GM12878 (cell line): ENCODE data around the gene TBX4. TPM values are rescaled to one million over a fixed set of nuclear protein-coding genes. Genes with fewer than 3 reads are reported as not detected.

Experiments used
- ATAC-seq: fragments of 200-7000 bp; cut with Tn5 transposase; 3 replicates; pipeline ENCODE4 v1.9.1; 2020; ENCODE audit warnings: mild to moderate bottlenecking, moderate library complexity
- BruUV-seq: library from RNA; stranded (reverse); fragments of 400-500 nt; replicated peaks from 2 replicates; lab custom pipeline; 2021; lab: Mats Ljungman, UMichigan
- CTCF ChIA-PET: fragments of 300-600 bp; sonication (Branson Sonifier 250); formaldehyde crosslinking; extraction: SDS; loops from one replicate; lab custom pipeline; 2021; ENCODE audit warnings: inconsistent platforms; lab: Yijun Ruan, JAX
- POLR2A ChIA-PET: fragments of 350-600 bp; formaldehyde crosslinking; extraction: SDS; loops from one replicate; lab custom pipeline; 2021; ENCODE audit warnings: inconsistent platforms; lab: Charles Lee
- RAD21 ChIA-PET: fragments of 300-600 bp; sonication (Branson Sonifier 250); formaldehyde crosslinking; loops from one replicate; lab custom pipeline; 2023; ENCODE audit warnings: antibody characterized with exemption; ENCODE audit not compliant: unreplicated experiment; lab: Charles Lee
- SMC1A ChIA-PET: fragments of 300-600 bp; sonication (Branson Sonifier 250); formaldehyde crosslinking; loops from one replicate; lab custom pipeline; 2023; ENCODE audit not compliant: unreplicated experiment, uncharacterized antibody; lab: Charles Lee
- DNase-seq: peaks from one replicate; pipeline ENCODE4 v3.0.0-alpha.2; 2011; ENCODE audit warnings: low read depth, low spot score
- FAIRE-seq: peaks from 3 replicates; lab custom pipeline; 2011; peaks lifted over from hg19 to GRCh38; lab: Jason Lieb, UNC
- H2AFZ ChIP-seq: 2 replicates; pipeline ENCODE4 v1.6.0; 2011; ENCODE audit warnings: low read depth, low read length, control low read depth; ENCODE audit not compliant: control insufficient read depth
- H3K27ac ChIP-seq: 2 replicates; pipeline ENCODE4 v1.5.1; 2011; ENCODE audit warnings: control low read depth; ENCODE audit not compliant: control insufficient read depth, insufficient read depth
- H3K27me3 ChIP-seq, 2 experiments: replicated peaks in 1 of 2; 2 replicates each; pipeline versions ENCODE4 v1.6.0 to v1.6.1; 2011; ENCODE audit warnings: low read length in 1 of 2; ENCODE audit not compliant: control insufficient read depth in 2 of 2, insufficient read depth in 2 of 2
- H3K36me3 ChIP-seq, 2 experiments: 2 replicates each; pipeline ENCODE4 v1.5.1; 2011; ENCODE audit warnings: low read length in 1 of 2; ENCODE audit not compliant: control insufficient read depth in 2 of 2, insufficient read depth in 2 of 2
- H3K4me1 ChIP-seq: 2 replicates; pipeline ENCODE4 v1.6.1; 2011; ENCODE audit warnings: mild to moderate bottlenecking, low read length, moderate library complexity, mixed read lengths; ENCODE audit not compliant: control insufficient read depth, insufficient read depth
- H3K4me2 ChIP-seq: 2 replicates; pipeline ENCODE4 v1.6.0; 2011; ENCODE audit warnings: control low read depth; ENCODE audit not compliant: control insufficient read depth, insufficient read depth
- H3K4me3 ChIP-seq: fragments of 200-600 bp; sonication (generic); 2 replicates; pipeline ENCODE4 v1.5.1; 2016
- H3K79me2 ChIP-seq: 2 replicates; pipeline ENCODE4 v1.6.0; 2011; ENCODE audit warnings: low read length; ENCODE audit not compliant: control insufficient read depth, insufficient read depth
- H3K9ac ChIP-seq: 2 replicates; pipeline ENCODE4 v1.8.0; 2011; ENCODE audit warnings: low read length, control low read depth, mixed read lengths; ENCODE audit not compliant: control insufficient read depth, insufficient read depth
- H3K9me3 ChIP-seq: replicated peaks from 3 replicates; pipeline ENCODE4 v1.5.1; 2011; ENCODE audit warnings: mild to moderate bottlenecking, low read length; ENCODE audit not compliant: control insufficient read depth, insufficient read depth
- H4K20me1 ChIP-seq: 2 replicates; pipeline ENCODE4 v1.6.0; 2011; ENCODE audit not compliant: control insufficient read depth, insufficient read depth
- CBX5 ChIP-seq: sonication (generic); IDR thresholded peaks from 2 replicates; pipeline ENCODE4 v1.6.1; 2016; ENCODE audit warnings: low read depth, moderate library complexity, mild to moderate bottlenecking, inconsistent platforms
- CREM ChIP-seq: IDR thresholded peaks from 2 replicates; pipeline ENCODE4 v1.6.1; 2014; ENCODE audit warnings: antibody characterized with exemption, low read depth
- E2F4 ChIP-seq: IDR thresholded peaks from 2 replicates; pipeline ENCODE4 v1.6.1; 2012; ENCODE audit warnings: low read depth, low read length, improper control_type of control experiment
- EED ChIP-seq: sonication (generic); IDR thresholded peaks from 2 replicates; pipeline ENCODE4 v1.6.1; 2016; ENCODE audit warnings: antibody characterized with exemption, low read depth
- GATAD2B ChIP-seq: fragments of 450-650 bp; conservative IDR thresholded peaks from 2 replicates; pipeline ENCODE4 v1.6.1; 2017; ENCODE audit warnings: low read depth, mild to moderate bottlenecking, moderate library complexity
- JUNB ChIP-seq: IDR thresholded peaks from 2 replicates; pipeline ENCODE4 v1.6.1; 2016; ENCODE audit warnings: antibody characterized with exemption, mild to moderate bottlenecking
- MAX ChIP-seq: IDR thresholded peaks from 2 replicates; pipeline ENCODE4 v1.6.1; 2012; ENCODE audit warnings: low read depth, low read length, improper control_type of control experiment
- MYB ChIP-seq: fragments of 150-350 bp; IDR thresholded peaks from 2 replicates; pipeline ENCODE4 v1.6.1; 2014; ENCODE audit warnings: mild to moderate bottlenecking, low read depth, low read length, borderline replicate concordance
- MYC ChIP-seq: IDR thresholded peaks from 2 replicates; pipeline ENCODE4 v1.6.1; 2011; ENCODE audit warnings: mild to moderate bottlenecking, low read length, moderate library complexity, inconsistent platforms; ENCODE audit not compliant: insufficient read depth, insufficient replicate concordance, insufficient read length, severe bottlenecking
- NFXL1 ChIP-seq: fragments of 450-650 bp; IDR thresholded peaks from 2 replicates; pipeline ENCODE4 v1.6.1; 2017; ENCODE audit warnings: antibody characterized with exemption, mild to moderate bottlenecking, borderline replicate concordance
- NR2C1 ChIP-seq: fragments of 450-650 bp; IDR thresholded peaks from 2 replicates; pipeline ENCODE4 v1.6.1; 2017; ENCODE audit warnings: antibody characterized with exemption, mild to moderate bottlenecking, moderate library complexity
- POLR2A ChIP-seq: IDR thresholded peaks from 2 replicates; pipeline ENCODE4 v1.6.1; 2011; ENCODE audit warnings: low read depth, mild to moderate bottlenecking, low read length
- RB1 ChIP-seq: fragments of 450-650 bp; formaldehyde crosslinking; IDR thresholded peaks from 2 replicates; pipeline ENCODE4 v1.6.1; 2017; ENCODE audit warnings: mild to moderate bottlenecking, borderline replicate concordance
- SKIL ChIP-seq: fragments of 450-650 bp; IDR thresholded peaks from 2 replicates; pipeline ENCODE4 v1.6.1; 2017; ENCODE audit warnings: mild to moderate bottlenecking, low read depth, inconsistent platforms; ENCODE audit not compliant: poor library complexity, severe bottlenecking
- USF2 ChIP-seq: IDR thresholded peaks from 2 replicates; pipeline ENCODE4 v1.6.1; 2011; ENCODE audit warnings: low read depth, low read length, improper control_type of control experiment, borderline replicate concordance
- WRNIP1 ChIP-seq: IDR thresholded peaks from 2 replicates; pipeline ENCODE4 v1.6.1; 2011; ENCODE audit warnings: low read depth, low read length, improper control_type of control experiment, borderline replicate concordance
- ZNF592 ChIP-seq: fragments of 450-650 bp; IDR thresholded peaks from 2 replicates; pipeline ENCODE4 v1.6.1; 2017; ENCODE audit warnings: mild to moderate bottlenecking, moderate library complexity
- WGBS: methylation state at CpG from one replicate; pipeline ENCODE4 v1.1.6; 2016; ENCODE audit warnings: low lambda C conversion rate; ENCODE audit not compliant: insufficient replicate concordance, insufficient coverage; ENCODE audit errors: missing lambda C conversion rate; 5-methylcytosine and 5-hydroxymethylcytosine counted together
- in situ Hi-C: fragments of 300-500 bp; cut with MboI; formaldehyde crosslinking; loops from 9 replicates; pipeline ENCODE4 v1.14.3; 2018; ENCODE audit warnings: mixed read lengths
- intact Hi-C: fragments of 100-400 bp; cut with micrococcal nuclease; formaldehyde crosslinking; loops from one replicate; pipeline ENCODE4 v1.14.2; 2022; ENCODE audit not compliant: unreplicated experiment
- polyA plus RNA-seq, 11 experiments: library from polyadenylated mRNA; depleted of rRNA in 4 of 11; unstranded in 6 of 11; stranded (reverse) in 5 of 11; fragments of >200 nt; fragmentation: Nextera tagmentation in 4 of 11; fragmentation: Illumina TruSeq in 1 of 11; extraction: Ambion mirVana in 4 of 11; extraction: Trizol in 1 of 11; gene quantifications; 1 replicate in 1 of 11; 2 replicates in 10 of 11; pipeline versions ENCODE4 v1.2.1 to v1.2.3, GENCODE V29; 2011 to 2016; ENCODE audit warnings: inconsistent platforms in 2 of 11, missing spikeins in 2 of 11, low read depth in 1 of 11
- total RNA-seq, 4 experiments: library from RNA; depleted of rRNA in 3 of 4; stranded (reverse); fragments of >200 nt in 3 of 4; fragmentation: Illumina TruSeq in 1 of 4; extraction: Trizol in 1 of 4; gene quantifications; 2 replicates each; pipeline versions ENCODE4 v1.2.1 to v1.2.3, GENCODE V29; 2013 to 2021

The TBX4 gene
- total and polyA plus RNA-seq, 10 of the 15 experiments (the other 5 are each of a cell fraction or from before 2014, with no cell fraction given): 0.01 TPM; not detected in 9

- POLR2A ChIA-PET: no interaction called here
- RAD21 ChIA-PET: no interaction called here
- DNase-seq (no peak), FAIRE-seq (no peak), ATAC-seq (no peak)
- H3K4me3 ChIP-seq: no peak overlapping the region
- no TSS peak for BruUV-seq
- no peaks in the 10 kb centered on the region for H3K9me3 ChIP-seq
- in situ Hi-C loops (no loop called here), intact Hi-C loops (no loop called here)
- SMC1A ChIA-PET: no interaction called here
- H3K4me1 ChIP-seq: no peaks in the 10 kb centered on the region
- no peaks in the 10 kb centered on the region for H4K20me1 ChIP-seq
- no peak overlapping the region for H2AFZ ChIP-seq
- no peaks in the 10 kb centered on the region for H3K79me2 ChIP-seq
- H3K36me3 ChIP-seq: no peaks in the 10 kb centered on the region
- H3K27ac ChIP-seq: no peak overlapping the region
- CTCF ChIA-PET: no interaction called here
- H3K9ac ChIP-seq: no peak overlapping the region
- no peaks in the 10 kb centered on the region for H3K27me3 ChIP-seq
- TF ChIP-seq NR2C1 (no peak), EED (no peak), ZNF592 (no peak), USF2 (no peak), POLR2A (no peak), RB1 (no peak), WRNIP1 (no peak), JUNB (no peak), NFXL1 (no peak; the same call in 1 of the 2 replicates), CREM (no peak), E2F4 (no peak), MYC (no peak), CBX5 (no peak), SKIL (no peak), MAX (no peak), MYB (no peak), GATAD2B (no peak)
- 21% methylated on average over 3 of the region's 3 CpGs for WGBS
- H3K4me2 ChIP-seq: no peak overlapping the region
These were observed 65.0 kb downstream of the TBX4 start for GRCh38 chr17:61517265-61517664.
